Measurements from ENCODE around the gene PDE4D.
"Not testable (repeated sequence)": the region's sequence is repeated elsewhere in the genome, so short reads cannot be mapped to it uniquely, and the experiment has no call there.

Gene PDE4D

DNA sequence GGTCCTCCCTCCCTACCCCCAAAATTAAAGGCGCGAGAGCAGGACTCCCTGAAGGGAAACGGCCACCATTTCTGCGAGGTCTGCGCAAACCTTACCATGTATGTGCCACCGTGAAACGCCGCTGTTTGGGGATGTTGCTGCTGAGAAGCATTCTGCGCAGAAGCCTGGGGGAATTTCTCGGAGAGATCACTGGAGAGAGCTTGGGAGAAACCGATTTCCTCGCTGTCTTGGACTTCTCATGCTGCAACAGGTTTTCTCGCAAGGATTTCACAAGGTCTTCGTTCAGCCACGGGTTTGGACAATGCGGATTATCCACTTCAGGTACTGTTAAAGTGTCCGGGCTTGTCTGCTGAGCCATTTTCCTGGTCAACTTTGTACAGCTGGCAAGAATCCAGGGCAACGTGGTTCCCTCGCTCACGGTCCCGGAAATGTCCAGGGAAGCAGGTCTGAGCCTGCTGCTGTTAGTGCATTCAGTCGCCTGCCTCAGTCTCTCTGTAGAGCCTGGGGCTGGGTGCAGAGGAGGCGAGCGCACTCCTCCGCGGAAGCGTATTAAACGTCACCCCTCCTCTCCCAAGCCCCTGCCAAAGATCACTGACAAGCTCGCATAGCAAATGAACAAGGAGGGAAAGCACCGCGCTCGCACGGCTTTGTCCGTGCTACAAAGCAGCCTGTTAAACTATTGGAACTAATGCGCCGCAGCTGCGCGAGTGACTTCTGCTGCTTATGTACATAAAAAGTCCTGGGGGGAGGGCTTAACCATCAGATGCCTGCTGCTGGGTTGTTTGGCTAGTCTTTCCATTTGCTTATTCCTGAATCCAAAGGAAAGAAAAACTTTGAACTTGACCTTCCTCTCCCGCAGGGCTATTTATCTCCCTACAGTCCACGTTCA, 125.1 kb downstream of the PDE4D start:
- no peak for DNase-seq (ENCODE audit: low read depth)

DNA sequence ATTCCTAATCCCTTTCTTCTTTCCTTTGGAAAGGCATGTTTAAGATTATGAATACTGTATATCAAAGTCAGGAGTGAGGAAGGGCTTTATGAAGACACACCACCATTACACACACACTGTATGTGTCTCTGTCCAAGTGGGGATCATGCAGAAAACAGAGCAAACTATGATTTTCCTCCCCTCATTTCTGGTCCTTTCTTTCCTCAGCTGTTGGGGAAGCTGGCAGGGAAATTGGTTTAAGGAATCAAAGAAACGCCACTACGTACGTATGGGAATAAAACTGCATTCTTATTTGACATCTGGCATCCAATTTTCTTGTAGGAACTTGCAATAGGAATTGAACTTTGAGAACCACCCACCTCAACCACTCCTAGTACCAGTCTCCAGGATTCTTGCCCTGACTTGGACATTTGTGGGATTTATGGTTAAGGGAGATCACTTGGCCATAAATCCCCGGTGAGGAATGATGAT, 125.8 kb downstream of the PDE4D start:
- no peak for DNase-seq (ENCODE audit: low read depth)

DNA sequence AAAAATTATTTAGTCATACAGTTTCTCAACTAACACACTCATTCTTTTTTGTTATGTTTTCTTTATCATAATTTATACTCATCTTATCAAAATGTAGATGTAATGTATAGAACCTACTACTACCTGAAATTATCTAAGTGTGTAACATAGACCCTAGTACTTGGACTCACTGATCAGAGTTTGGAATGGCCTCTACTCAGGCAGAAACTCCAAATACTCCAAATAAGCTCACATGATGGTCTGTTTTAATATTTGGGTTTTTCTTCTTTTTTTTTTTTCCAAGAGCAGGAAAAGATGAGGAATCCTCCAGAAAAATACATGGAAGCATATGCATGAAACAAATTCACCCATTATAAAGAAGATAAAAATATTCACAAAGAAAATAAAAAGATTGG, 126.3 kb downstream of the PDE4D start:
- no peak for DNase-seq (ENCODE audit: low read depth)

DNA sequence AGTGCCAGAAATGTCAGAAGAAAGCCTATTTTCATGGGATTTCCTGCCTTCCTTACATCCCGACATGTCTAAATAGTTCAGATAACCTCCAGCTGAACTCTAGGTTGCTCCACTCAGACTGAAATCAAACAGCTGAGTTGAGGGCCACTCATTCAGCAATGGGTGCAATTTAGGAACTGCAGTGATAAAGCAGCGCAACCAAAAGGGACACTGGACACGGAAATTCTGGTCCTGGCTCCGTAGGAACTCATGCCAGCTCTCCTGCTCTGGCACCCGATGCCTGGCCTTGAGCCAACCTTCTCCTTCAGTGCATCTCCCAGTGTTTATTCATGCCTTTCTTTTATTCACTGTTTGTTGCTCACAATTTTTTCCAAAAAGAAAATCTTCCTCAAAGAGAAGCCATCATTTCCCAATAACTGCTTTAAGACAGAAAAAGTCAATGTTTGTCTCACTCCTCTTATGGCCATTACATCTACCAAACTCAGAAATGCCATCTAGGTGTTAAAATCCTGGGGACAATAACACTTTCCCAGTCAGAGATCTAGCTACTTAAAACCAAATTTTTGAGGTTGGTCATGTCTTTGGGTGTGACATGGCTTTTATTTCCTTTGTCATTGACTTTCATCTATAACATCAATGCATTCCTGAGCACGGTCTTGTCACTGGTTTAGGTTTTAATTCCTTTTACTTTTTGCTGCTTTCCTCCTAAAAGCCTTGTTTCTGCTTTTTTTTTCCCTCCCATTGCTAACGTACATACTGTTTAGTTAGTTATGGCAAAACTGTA, 126.9 kb downstream of the PDE4D start:
- DNase-seq (ENCODE audit: low read depth), result no peak

DNA sequence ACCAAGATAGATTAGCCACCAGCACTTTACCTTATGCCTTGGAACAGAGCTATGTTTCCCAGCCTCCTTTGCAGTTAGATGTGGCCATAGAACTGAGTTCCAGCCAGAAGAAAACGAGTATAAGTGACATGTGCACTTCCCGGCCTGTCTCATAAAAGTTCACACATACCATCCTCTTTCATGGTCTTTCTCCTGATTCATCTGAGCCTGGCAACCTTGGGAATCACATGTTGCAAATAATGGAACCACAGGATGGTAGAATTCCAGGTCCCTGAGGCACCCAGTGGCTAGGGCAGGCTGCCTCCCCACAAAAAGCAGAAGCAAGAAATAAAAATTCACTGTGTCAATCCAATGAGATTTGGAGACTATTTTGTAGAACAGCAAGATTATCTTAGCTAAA, 128.1 kb downstream of the PDE4D start:
- no peak for DNase-seq (ENCODE audit: low read depth)

DNA sequence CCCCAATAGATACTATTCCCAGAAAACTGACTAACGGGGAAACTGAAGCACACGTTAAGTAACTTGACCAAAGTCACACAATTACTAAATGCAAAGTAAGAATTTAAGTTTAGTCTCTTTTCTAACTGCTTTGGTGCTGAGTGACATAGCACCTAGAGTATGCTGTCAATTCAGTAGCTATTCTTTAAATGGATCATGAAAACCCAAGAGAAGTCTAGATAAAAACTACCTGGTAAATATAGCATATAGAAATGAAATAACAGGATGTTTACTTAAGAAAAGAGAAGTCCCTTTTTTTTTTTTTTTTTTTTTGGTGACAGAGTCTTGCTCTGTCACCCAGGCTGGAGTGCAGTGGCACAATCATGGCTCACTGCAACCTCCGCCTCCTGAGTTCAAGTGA, 129.2 kb downstream of the PDE4D start:
- no peak for DNase-seq (ENCODE audit: low read depth)

DNA sequence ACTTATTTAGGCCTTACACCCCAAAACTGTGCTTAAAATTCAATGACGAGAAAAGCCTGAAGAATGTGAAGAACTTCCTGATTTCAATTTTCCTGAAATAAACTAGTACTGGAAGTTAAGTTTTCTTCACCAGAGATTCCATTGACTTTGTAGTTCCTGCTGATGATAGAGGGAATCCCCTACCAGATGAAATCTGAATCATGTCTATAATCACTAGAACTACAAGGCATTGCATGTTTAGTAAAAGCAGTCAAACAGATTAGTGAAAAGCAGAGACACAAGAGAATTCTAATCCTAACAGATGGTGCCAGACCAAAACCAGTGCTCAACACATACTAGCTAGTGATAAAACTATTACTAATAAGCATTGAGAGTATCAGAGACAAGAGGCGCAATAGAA, 130.0 kb downstream of the PDE4D start:
- DNase-seq (ENCODE audit: low read depth), result no peak

DNA sequence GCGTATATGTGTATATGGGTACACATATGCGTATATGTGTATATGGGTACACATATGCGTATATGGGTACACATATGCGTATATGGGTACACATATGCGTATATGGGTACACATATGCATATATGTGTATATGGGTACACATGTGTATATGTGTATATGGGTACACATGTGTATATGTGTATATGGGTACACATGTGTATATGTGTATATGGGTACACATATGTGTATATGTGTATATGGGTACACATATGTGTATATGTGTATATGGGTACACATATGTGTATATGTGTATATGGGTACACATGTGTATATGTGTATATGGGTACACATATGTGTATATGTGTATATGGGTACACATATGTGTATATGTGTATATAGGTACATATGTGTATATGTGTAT, 131.3 kb downstream of the PDE4D start:
- DNase-seq (ENCODE audit: low read depth), result not testable (repeated sequence)

DNA sequence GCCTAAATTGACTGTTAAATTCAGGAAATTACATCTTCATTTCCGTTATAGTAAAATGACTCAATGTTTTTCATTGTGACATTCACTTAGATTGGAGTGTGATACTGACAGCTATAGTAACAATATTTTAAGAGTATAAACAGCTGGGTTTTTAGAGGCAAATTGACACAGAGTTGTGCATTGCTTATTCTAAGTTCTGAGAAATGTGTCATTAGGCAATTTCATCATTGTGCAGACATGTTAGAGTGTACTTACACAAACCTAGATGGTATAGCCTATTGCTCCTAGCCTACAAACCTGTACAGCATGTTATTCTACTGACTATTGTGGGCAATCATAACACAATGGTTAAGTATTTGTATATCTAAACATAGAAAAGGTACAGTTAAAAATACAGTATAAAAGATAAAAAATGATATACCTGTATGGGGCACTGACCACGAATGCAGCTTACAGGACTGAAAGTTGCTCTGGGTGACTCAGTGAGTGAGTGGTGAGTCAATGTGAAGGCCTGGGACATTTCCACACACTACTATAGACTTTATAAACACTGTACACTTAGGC, 132.7 kb downstream of the PDE4D start:
- no peak for DNase-seq (ENCODE audit: low read depth)

DNA sequence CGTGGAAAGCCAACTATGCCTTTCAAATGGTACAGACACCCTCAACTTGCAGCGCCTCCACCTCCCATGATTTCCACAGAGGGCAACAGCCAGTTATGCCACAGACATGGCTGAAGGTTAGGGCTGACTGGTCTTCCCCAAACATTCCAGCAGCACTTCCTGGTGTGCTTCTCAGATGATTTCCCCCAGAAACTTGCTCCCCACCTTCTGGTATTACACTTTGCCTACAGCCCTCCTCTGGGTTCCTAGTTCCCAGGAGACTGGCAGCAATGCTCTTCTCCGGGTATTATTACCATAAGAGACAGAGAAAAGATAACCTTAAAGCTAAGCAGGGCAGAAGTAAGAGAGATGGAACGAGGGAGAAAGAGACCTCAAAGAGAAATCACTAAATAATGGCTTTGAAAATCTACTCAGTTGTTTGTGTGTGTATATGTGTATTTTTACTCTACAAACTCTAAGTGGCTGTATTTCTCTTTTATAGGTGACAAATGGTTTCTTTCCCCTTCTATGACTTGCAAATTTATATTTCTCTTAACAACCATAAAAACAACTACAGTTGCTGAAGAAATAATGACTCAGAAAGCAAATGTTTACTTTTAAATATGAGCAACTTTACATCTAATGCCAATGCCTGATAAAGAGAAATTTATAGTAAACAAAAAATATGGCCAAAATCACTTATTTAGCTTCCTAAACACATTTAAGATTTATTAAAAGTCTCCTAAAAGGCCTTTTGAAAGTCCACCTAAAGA, 133.8 kb downstream of the PDE4D start:
- DNase-seq (ENCODE audit: low read depth), result no peak

DNA sequence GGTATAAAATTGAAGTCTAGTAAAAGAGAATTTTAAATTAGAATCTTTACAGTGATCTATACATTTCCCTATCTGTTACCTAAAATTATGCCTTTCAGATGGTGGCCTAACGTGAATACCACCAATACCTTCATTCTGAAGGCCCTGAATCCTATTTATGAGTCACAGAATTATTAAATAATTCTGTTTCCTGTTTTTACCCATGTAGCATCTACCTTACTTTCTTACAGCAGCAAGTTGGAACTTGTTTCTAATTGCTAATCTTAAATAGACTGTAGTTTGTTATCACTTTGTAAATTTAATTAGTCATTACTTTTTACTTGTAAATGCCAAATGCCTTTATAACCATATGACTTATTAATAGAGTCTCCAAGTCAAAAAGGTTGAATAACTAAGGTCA, 135.0 kb downstream of the PDE4D start:
- DNase-seq (ENCODE audit: low read depth), result no peak

DNA sequence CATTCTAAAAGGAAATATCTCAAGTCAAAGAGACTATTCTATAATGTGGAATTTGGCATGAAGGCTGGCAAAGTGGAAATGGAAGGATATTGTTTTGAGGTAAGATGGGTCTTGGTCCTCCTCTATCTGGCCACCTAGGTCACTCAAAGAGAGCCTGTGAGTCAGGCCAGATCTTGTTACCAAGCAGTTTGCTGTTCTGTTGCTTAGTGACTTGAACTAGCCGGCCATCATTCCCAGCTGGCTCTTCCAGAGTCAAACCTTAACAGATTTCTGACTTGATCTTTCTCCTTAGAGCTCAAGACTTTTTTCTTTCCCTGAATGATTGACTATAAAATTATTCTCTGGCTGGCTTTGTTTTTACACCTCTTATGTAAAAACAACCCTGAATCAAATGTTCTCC, 136.1 kb downstream of the PDE4D start:
- no peak for DNase-seq (ENCODE audit: low read depth)

DNA sequence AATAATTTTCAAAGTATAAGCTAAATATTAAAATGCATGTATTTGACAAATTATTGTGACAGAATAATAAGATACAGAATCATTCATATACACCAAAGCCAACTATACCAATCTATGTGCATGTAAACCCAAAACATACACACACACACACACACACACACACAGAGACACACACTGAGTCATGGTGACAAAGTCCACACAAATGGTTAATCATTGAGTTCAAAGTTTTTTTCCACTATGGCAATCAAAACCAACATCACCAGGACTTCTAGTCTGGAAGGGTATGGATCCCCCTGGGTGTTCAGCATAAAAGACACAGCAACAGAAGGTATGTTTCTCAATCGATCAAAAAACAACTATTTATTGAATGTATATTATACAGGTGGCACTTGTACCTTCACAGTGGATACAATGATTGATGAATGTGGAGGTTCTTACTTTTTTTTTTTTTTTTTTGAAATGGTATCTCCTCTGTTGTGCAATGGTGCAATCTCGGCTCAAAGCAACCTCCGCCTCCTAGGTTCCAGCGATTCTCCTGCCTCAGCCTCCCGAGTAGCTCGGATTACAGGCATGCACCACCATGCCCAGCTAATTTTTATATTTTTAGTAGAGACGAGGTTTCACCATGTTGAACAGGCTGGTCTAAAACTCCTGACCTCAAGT, 137.0 kb downstream of the PDE4D start:
- DNase-seq (ENCODE audit: low read depth), result no peak

DNA sequence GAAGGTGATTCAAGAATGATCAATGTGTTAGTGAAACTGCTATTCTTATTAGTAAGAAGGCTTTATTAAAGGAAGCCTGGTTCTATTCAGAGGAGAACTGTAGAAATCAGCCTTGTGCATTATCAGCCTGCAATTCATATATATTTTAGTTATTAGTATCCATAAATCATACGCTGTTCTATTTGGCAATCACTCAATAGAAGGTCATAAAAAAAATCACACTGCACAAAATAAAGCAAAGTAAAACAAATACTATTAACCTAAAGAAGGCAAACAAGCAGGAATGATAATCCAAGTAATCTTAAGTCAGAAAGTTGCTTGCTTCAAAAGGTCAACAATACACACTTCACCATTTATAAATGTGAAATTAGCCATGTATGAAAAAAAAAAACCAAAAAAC, 138.1 kb downstream of the PDE4D start:
- DNase-seq (ENCODE audit: low read depth), result no peak

DNA sequence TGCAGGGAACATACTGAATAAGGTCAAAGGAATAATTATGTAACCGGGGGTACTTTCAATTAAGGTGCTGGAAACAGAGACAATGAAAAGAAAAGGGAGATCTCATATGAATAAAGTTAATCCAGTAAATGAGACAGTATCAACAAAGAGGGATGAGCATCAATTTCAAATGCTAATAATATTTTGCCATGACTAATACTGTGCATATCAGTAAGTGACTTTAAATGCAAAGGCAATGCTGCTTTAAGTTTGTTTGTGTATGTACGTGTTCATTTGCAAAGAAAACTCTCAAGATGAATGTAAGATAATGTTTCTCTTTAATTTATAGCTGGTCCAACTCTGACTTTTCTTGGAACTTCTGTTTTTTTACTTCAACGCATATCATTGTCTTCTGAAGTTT, 139.9 kb downstream of the PDE4D start:
- DNase-seq (ENCODE audit: low read depth), result no peak

DNA sequence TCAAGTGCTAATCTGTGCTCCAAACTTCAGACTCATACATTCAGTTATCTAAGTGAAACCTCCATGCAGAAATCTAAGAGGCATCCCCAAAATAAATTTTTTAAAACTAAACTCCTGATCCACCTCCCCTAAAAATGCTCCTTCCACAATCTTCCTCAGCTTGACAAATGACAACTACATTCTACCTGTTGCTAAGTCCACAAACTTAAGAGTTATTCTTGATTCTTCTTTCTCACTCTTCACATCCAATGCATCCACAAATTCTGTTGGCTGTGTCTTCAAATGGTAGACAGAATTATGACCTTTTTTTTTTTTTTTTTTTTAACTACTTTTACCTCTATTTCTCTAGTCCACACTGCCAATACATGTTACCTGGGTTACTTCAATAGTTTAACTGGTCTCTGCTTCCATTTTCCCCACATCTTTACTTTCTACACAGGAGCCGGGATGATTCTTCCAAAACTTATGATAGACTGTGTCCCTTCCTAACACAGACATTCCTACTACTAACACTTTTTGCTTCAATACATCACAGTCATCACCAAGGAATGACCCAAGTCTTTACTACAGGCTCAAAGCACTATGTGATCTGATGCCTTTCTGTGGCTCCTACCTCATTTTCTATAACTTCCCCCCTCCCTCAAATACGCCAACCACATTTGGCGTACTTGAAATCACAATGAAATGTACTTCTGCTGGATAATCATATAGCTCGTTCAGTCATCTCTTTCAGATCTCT, 143.6 kb downstream of the PDE4D start:
- no peak for DNase-seq (ENCODE audit: low read depth)

DNA sequence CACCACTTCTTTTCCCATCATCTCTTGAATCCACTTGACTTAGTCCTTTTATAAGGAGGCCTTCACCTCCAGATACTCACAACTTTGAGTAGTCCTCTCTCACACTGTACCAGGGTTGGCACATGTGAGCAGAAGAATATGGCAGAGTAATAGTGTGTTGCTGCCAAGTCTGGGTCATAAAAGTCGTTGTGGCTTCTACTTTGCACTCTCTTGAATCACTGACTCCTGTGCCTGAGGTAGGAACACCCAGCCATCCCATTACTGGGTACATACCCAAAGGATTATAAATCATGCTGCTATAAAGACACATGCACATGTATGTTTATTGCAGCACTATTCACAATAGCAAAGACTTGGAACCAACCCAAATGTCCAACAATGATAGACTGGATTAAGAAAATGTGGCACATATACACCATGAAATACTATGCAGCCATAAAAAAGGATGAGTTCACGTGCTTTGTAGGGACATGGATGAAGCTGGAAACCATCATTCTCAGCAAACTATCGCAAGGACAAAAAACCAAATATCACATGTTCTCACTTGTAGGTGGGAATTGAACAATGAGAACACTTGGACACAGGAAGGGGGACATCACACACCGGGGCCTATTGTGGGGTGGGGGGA, 145.4 kb downstream of the PDE4D start:
- DNase-seq (ENCODE audit: low read depth), result not testable (repeated sequence)

DNA sequence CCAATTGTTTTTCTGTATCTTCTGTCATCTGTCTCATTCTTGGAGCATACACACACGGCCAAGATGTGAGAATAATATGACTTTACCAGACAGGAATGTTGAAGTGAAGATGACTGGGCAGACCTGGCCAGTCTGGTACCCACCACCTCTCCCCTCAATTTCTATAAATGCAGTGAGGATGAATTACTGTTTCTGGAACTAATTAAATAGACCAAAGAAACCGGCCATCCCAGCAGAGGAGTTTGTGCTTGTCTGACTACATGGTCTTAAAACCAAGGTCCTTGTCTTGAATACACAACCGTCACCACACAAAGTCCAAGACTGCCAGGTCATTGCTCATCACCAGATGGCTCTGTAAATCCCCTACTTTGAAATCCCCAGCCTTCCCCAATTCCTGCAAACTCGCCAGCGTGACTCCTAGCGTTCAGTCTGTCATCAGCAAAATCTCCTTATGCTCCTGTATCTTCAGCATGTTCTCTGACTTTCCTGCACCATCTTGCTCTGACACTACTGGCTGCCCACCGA, 147.2 kb downstream of the PDE4D start:
- no peak for DNase-seq (ENCODE audit: low read depth)

DNA sequence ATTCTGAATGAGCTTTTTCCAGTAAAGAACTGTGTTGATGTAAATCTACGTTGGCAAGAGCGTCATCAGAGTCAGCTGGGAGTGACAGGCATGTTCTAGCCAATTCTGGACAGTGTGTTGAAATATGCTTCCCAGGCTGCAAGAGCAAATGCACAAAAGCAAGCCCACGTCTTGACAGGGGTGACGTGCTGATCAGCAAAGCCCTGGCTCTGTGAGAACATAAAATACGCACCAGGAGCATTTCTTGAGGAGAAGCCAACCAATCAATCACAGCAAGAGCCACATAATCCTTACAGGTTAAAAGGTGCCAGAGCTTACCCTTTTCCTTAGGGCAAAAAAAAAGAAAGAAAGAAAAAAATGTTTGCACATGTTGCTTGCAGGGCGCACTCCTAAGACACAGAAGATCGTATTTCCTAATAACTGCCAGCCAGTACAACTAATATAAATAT, 148.1 kb downstream of the PDE4D start:
- no peak for DNase-seq (ENCODE audit: low read depth)

DNA sequence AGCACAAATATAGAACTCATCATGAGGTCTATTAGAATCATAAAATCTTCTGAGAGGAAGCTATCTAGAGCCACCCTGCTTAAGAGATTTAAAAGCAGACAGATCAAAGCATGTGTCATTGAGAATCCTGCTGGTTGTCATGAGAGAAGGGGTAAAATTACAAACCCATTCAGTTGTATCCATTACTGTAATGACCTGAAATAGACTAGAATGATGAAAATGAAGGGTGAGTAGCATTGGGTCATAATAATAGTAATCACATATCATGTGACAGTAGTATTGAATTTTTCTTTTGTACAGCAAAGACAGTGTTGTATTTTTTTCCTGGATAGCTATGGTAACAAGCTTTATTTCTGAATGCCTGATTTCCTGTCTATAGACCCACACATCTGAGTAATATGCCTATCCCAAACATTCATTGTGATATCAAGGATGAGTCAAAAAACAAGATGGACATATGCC, 149.0 kb downstream of the PDE4D start:
- no peak for DNase-seq (ENCODE audit: low read depth)

All from activated T-helper 9 cell treated with anti-CD3 and anti-CD28 coated beads, Interleukin-2, amount 50 U/mL, for 16 hours (primary cell).